ENCODE results near the gene VMP1. TPM values are rescaled to one million over a fixed set of nuclear protein-coding genes. Genes with fewer than 3 reads are reported as not detected.

Gene VMP1
- total and polyA plus RNA-seq, 4 donors, result 92.5 to 249 (median 157) TPM

GRCh38 chr17:59859444-59860025 lies 152.1 kb downstream of the VMP1 start:
- peak in 2 of 3 donors; percentile 80 to 83 for DNase-seq
- ATAC-seq (ENCODE audit: insufficient read depth, low FRiP score), result no peak
- no peak overlapping the region for H3K27ac ChIP-seq (ENCODE audit: low read depth in 1 of 2, low read length in 1 of 2)
- H3K36me3 ChIP-seq (ENCODE audit: control insufficient read depth in 4 of 4, insufficient read depth in 4 of 4, low read length in 4 of 4), result peaks cover 2 to 9% (median 6%) of the 10 kb centered on the region in 4 donors
- no peaks in the 10 kb centered on the region for H3K9me3 ChIP-seq (ENCODE audit: control insufficient read depth in 4 of 4, insufficient read depth in 3 of 4, low read length in 3 of 4)
- H3K27me3 ChIP-seq (ENCODE audit: control insufficient read depth in 3 of 3, insufficient read depth in 3 of 3, low read length in 2 of 3), result no peaks in the 10 kb centered on the region
- WGBS, 2 donors, result 83 to 93% methylated on average over 2 of the region's 2 CpGs
- no peak overlapping the region for H3K9ac ChIP-seq (ENCODE audit: insufficient read depth in 1 of 2, low read length in 2 of 2)
- TF ChIP-seq, protein P1, sequence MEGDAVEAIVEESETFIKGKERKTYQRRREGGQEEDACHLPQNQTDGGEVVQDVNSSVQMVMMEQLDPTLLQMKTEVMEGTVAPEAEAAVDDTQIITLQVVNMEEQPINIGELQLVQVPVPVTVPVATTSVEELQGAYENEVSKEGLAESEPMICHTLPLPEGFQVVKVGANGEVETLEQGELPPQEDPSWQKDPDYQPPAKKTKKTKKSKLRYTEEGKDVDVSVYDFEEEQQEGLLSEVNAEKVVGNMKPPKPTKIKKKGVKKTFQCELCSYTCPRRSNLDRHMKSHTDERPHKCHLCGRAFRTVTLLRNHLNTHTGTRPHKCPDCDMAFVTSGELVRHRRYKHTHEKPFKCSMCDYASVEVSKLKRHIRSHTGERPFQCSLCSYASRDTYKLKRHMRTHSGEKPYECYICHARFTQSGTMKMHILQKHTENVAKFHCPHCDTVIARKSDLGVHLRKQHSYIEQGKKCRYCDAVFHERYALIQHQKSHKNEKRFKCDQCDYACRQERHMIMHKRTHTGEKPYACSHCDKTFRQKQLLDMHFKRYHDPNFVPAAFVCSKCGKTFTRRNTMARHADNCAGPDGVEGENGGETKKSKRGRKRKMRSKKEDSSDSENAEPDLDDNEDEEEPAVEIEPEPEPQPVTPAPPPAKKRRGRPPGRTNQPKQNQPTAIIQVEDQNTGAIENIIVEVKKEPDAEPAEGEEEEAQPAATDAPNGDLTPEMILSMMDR (IDR thresholded peaks at IDR 0.05; ENCODE audit: control extremely low read depth, extremely low read depth), result peak; percentile 51
- no peak overlapping the region for H3K4me3 ChIP-seq
- H3K4me1 ChIP-seq (ENCODE audit: control insufficient read depth in 5 of 5, insufficient read depth in 5 of 5, low read length in 5 of 5), result peaks cover 0 to 5% (median 0%) of the 10 kb centered on the region in 5 donors

- Histone ChIP-seq H3K9ac (ENCODE audit: insufficient read depth in 1 of 2, low read length in 2 of 2) (no peak overlapping the region), H3K27me3 (ENCODE audit: control insufficient read depth in 3 of 3, insufficient read depth in 3 of 3, low read length in 2 of 3) (no peaks in the 10 kb centered on the region), H3K36me3 (ENCODE audit: control insufficient read depth in 4 of 4, insufficient read depth in 4 of 4, low read length in 4 of 4) (peaks cover 2 to 9% (median 7%) of the 10 kb centered on the region in 4 donors), H3K4me1 (ENCODE audit: control insufficient read depth in 5 of 5, insufficient read depth in 5 of 5, low read length in 5 of 5) (no peaks in the 10 kb centered on the region), H3K4me3 (no peak overlapping the region), H3K9me3 (ENCODE audit: control insufficient read depth in 4 of 4, insufficient read depth in 3 of 4, low read length in 3 of 4) (no peaks in the 10 kb centered on the region), H3K27ac (ENCODE audit: low read depth in 1 of 2, low read length in 1 of 2) (no peak overlapping the region)
- WGBS, 2 donors, result 84 to 87% methylated on average over 3 of the region's 3 CpGs
- TF ChIP-seq, protein P1 (IDR thresholded peaks at IDR 0.05; ENCODE audit: control extremely low read depth, extremely low read depth), result no peak
- ATAC-seq (ENCODE audit: insufficient read depth, low FRiP score) (no peak), DNase-seq (no peak)
These were observed 156.2 kb downstream of the VMP1 start for GRCh38 chr17:59863616-59864015.

DNA sequence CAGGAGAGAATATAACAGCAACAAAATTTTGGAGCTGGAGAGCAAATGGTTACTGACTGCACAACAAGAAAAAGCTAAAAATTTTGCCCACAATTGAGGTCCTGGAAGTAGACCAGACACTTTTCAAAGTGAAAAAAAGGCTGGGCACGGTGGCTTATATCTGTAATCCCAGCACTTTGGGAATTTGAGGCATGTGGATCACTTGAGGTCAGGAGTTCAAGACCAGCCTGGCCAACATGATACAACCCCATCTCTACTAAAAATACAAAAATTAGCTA lies 162.4 kb downstream of the VMP1 start:
- Histone ChIP-seq H3K27ac (ENCODE audit: low read depth in 1 of 2, low read length in 1 of 2) (no peak overlapping the region), H3K4me1 (ENCODE audit: control insufficient read depth in 5 of 5, insufficient read depth in 5 of 5, low read length in 5 of 5) (peaks cover 0 to 2% (median 0%) of the 10 kb centered on the region in 5 donors), H3K4me3 (no peak overlapping the region), H3K9me3 (ENCODE audit: control insufficient read depth in 4 of 4, insufficient read depth in 3 of 4, low read length in 3 of 4) (no peaks in the 10 kb centered on the region), H3K27me3 (ENCODE audit: control insufficient read depth in 3 of 3, insufficient read depth in 3 of 3, low read length in 2 of 3) (no peaks in the 10 kb centered on the region), H3K36me3 (ENCODE audit: control insufficient read depth in 4 of 4, insufficient read depth in 4 of 4, low read length in 4 of 4) (peaks cover 0 to 8% (median 6%) of the 10 kb centered on the region in 4 donors), H3K9ac (ENCODE audit: insufficient read depth in 1 of 2, low read length in 2 of 2) (no peak overlapping the region)
- TF ChIP-seq, protein P1 (IDR thresholded peaks at IDR 0.05; ENCODE audit: control extremely low read depth, extremely low read depth), result no peak
- DNase-seq (no peak), ATAC-seq (ENCODE audit: insufficient read depth, low FRiP score) (no peak)
- 34 to 35% methylated on average over 1 of the region's 1 CpG for WGBS, 2 donors

DNA sequence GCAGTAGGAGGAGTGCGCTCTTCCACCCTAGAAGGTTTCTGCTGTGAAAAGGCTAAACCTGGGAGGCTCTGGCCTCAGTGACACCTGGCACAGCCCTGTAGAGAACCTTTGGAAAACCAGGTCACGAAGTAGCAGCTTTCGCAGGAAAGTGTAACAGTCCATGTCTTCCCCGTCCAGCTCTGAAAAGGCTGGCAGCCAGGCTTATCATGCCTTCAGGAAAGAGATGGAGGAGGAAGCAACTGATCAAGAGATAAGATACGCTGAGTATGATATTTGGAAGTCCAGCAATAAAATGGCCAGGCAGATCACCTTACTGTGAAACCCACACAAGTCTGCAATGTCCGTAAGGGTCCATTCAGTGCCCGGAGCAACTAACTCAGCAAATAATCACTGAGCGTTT lies 163.0 kb downstream of the VMP1 start:
- Histone ChIP-seq H3K4me1 (ENCODE audit: control insufficient read depth in 5 of 5, insufficient read depth in 5 of 5, low read length in 5 of 5) (peaks cover 0 to 2% (median 0%) of the 10 kb centered on the region in 5 donors), H3K27me3 (ENCODE audit: control insufficient read depth in 3 of 3, insufficient read depth in 3 of 3, low read length in 2 of 3) (no peaks in the 10 kb centered on the region), H3K4me3 (no peak overlapping the region), H3K9ac (ENCODE audit: insufficient read depth in 1 of 2, low read length in 2 of 2) (no peak overlapping the region), H3K27ac (ENCODE audit: low read depth in 1 of 2, low read length in 1 of 2) (no peak overlapping the region), H3K9me3 (ENCODE audit: control insufficient read depth in 4 of 4, insufficient read depth in 3 of 4, low read length in 3 of 4) (no peaks in the 10 kb centered on the region), H3K36me3 (ENCODE audit: control insufficient read depth in 4 of 4, insufficient read depth in 4 of 4, low read length in 4 of 4) (peaks cover 4 to 8% (median 7%) of the 10 kb centered on the region in 4 donors)
- TF ChIP-seq, protein P1 (IDR thresholded peaks at IDR 0.05; ENCODE audit: control extremely low read depth, extremely low read depth), result no peak
- WGBS, 2 donors, result 85 to 87% methylated on average over 8 of the region's 8 CpGs
- ATAC-seq (ENCODE audit: insufficient read depth, low FRiP score), result no peak
- DNase-seq, result no peak

Measured in lung (tissue), 12 donors.